ENCODE results near the gene ADCY4. TPM values are rescaled to one million over a fixed set of nuclear protein-coding genes. Genes with fewer than 3 reads are reported as not detected.

The ADCY4 gene
- total and polyA plus RNA-seq, 2 of the 13 experiments (the other 11 are each of a cell fraction or from before 2014, with no cell fraction given): 0.03 TPM; not detected in 1

DNA sequence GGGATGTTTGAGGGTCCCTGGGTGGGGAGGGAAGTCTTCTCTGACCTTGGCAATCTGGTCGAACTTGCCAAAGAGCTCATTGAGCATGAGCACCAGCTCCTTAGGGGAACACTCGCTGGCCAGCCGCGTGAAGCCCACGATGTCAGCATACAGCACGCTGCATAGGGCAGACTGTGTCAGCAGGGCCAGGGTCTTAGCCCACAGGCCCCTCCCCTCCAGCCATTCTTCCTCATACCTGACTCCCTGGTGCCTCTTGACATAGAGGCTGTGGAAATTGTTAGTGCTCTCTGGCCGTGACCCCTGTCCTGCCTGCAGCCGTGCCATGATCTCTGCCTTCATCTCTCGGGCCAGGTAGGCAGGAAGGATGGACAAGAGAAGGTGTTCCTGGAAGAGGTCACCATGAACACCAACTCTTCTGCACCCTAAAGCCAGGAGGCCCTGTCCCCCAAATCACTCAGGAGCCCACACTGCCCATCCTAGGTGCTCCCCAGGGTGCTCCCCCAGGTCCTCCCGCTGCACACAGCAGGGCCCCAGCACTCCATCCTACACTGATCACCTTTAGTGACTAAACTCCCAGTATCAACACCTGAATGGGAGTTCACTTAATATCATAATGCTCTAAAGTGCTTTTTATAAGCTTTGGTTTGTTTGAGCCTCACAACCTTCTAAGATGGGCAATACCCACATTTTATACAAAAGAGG lies 3.7 kb downstream of the ADCY4 start (continued):
- TF ChIP-seq, protein P1, sequence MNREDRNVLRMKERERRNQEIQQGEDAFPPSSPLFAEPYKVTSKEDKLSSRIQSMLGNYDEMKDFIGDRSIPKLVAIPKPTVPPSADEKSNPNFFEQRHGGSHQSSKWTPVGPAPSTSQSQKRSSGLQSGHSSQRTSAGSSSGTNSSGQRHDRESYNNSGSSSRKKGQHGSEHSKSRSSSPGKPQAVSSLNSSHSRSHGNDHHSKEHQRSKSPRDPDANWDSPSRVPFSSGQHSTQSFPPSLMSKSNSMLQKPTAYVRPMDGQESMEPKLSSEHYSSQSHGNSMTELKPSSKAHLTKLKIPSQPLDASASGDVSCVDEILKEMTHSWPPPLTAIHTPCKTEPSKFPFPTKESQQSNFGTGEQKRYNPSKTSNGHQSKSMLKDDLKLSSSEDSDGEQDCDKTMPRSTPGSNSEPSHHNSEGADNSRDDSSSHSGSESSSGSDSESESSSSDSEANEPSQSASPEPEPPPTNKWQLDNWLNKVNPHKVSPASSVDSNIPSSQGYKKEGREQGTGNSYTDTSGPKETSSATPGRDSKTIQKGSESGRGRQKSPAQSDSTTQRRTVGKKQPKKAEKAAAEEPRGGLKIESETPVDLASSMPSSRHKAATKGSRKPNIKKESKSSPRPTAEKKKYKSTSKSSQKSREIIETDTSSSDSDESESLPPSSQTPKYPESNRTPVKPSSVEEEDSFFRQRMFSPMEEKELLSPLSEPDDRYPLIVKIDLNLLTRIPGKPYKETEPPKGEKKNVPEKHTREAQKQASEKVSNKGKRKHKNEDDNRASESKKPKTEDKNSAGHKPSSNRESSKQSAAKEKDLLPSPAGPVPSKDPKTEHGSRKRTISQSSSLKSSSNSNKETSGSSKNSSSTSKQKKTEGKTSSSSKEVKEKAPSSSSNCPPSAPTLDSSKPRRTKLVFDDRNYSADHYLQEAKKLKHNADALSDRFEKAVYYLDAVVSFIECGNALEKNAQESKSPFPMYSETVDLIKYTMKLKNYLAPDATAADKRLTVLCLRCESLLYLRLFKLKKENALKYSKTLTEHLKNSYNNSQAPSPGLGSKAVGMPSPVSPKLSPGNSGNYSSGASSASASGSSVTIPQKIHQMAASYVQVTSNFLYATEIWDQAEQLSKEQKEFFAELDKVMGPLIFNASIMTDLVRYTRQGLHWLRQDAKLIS (CRISPR knock-in tag; IDR thresholded peaks at IDR 0.05): no peak
- TF ChIP-seq ZNF737 (CRISPR knock-in tag; IDR thresholded peaks at IDR 0.05; ENCODE audit: borderline replicate concordance) (0 out of 2 replicates have a peak, but pooled peaks have one; percentile 81), ZNF263 (CRISPR knock-in tag; IDR thresholded peaks at IDR 0.05) (peak; percentile 97), FOXO1 (CRISPR knock-in tag; IDR thresholded peaks at IDR 0.05) (no peak)
- TF ChIP-seq, protein P2, sequence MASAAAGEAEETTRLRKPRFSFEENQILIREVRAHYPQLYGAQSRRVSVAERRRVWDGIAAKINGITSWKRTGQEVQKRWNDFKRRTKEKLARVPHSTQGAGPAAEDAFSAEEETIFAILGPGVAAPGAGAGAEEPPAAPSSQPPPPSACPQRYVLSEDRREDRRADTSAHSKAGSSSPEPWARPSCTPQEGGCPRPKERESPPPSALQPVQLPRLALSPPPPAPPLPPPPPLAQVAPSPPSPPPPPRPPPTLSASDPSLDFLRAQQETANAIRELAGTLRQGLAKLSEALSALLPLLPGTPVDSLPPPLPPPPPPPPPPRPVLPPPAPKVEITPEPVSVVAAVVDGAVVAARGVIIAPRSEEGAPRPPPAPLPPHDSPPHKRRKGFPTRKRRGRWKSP (CRISPR knock-in tag; IDR thresholded peaks at IDR 0.05): no peak
- TF ChIP-seq, protein P3, sequence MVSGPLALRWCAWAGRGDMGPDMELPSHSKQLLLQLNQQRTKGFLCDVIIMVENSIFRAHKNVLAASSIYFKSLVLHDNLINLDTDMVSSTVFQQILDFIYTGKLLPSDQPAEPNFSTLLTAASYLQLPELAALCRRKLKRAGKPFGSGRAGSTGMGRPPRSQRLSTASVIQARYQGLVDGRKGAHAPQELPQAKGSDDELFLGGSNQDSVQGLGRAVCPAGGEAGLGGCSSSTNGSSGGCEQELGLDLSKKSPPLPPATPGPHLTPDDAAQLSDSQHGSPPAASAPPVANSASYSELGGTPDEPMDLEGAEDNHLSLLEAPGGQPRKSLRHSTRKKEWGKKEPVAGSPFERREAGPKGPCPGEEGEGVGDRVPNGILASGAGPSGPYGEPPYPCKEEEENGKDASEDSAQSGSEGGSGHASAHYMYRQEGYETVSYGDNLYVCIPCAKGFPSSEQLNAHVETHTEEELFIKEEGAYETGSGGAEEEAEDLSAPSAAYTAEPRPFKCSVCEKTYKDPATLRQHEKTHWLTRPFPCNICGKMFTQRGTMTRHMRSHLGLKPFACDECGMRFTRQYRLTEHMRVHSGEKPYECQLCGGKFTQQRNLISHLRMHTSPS (CRISPR knock-in tag; IDR thresholded peaks at IDR 0.05; ENCODE audit: low read depth): peak; percentile 49; the same call in 1 of the 2 replicates
- TF ChIP-seq, protein P4, sequence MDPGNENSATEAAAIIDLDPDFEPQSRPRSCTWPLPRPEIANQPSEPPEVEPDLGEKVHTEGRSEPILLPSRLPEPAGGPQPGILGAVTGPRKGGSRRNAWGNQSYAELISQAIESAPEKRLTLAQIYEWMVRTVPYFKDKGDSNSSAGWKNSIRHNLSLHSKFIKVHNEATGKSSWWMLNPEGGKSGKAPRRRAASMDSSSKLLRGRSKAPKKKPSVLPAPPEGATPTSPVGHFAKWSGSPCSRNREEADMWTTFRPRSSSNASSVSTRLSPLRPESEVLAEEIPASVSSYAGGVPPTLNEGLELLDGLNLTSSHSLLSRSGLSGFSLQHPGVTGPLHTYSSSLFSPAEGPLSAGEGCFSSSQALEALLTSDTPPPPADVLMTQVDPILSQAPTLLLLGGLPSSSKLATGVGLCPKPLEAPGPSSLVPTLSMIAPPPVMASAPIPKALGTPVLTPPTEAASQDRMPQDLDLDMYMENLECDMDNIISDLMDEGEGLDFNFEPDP (CRISPR knock-in tag; conservative IDR thresholded peaks at IDR 0.05): 0 out of 2 replicates have a peak, but pooled peaks have one; percentile 87

Data from HepG2 (cell line).